Measurements from ENCODE around the gene ZBTB4. TPM values are rescaled to one million over a fixed set of nuclear protein-coding genes. Genes with fewer than 3 reads are reported as not detected.

Gene ZBTB4
- total and polyA plus RNA-seq, 9 of the 15 experiments (the other 6 are each of a cell fraction or from before 2014, with no cell fraction given) = 0.92 to 6.9 (median 3.3) TPM

DNA sequence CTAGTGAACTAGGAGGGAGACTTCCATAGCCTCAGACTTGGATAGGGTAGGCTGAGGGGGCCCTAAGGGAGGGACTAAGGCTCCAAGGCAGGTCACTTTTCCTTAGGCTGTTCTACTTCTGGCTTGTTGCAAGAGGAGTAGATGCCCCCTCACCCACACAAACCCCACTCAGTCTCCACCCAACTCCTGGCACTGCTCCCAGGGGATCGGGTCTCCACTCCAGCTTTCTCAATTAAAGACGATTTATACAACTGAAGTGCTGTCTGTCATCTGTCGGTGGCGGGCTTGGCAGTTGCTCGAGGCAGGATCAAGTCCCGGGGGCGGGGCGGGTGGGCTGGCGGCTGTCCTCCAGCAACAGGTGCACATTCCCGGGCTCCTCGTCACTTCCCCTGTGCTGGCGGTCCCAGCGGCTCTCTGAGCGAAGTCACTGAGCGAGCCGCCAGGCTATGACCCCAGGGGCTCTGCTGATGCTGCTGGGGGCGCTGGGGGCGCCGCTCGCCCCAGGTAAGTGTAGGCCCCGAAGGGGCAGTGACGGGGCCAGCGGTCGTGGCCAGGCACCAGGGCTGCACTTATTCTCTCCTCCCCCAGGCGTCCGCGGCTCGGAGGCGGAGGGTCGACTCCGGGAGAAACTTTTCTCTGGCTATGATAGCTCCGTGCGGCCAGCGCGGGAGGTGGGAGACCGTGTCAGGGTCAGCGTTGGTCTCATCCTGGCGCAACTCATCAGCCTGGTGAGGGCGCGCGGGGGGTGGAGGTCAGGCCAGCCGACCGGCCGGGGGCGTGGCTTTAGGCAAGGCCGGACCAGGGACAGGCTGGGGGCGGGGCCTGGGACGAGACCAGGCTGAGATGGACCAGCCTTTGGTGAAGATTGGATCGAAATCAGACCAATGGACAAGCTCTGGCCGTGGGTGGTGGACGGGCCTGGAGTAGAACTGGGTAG is 34.5 kb downstream of the ZBTB4 start, which contains the start of gene CHRNB1 (continued):
- TF ChIP-seq ARHGAP35 (IDR thresholded peaks at IDR 0.05; ENCODE audit: partially characterized antibody) (no peak), HNRNPL (IDR thresholded peaks at IDR 0.05; ENCODE audit: low read depth, low read length) (0 out of 2 replicates have a peak, but pooled peaks have one; percentile 34), RBFOX2 (IDR thresholded peaks at IDR 0.05; ENCODE audit: low read depth, low read length) (peak; percentile 67), CREB1 (IDR thresholded peaks at IDR 0.05) (no peak), CREB1 (CRISPR knock-in tag; IDR thresholded peaks at IDR 0.05) (0 out of 2 replicates have a peak, but pooled peaks have one; percentile 33), ZNF24 (IDR thresholded peaks at IDR 0.05) (no peak), TFAP4 (CRISPR knock-in tag; IDR thresholded peaks at IDR 0.05; ENCODE audit: borderline replicate concordance) (peak; percentile 54; the same call in 1 of the 2 replicates), ZBTB33 (CRISPR knock-in tag; IDR thresholded peaks at IDR 0.05) (peak; percentile 84), NRF1 (conservative IDR thresholded peaks at IDR 0.05 in 1 of 2, IDR thresholded peaks at IDR 0.05 in 1 of 2) (peak; percentile 61 to 70)
